ENCODE data around the gene SFPQ.
A peak's percentile ranks its signal among the peaks of the same experiment; 100 is the strongest.
"Not testable (repeated sequence)": the region's sequence is repeated elsewhere in the genome, so short reads cannot be mapped to it uniquely, and the experiment has no call there.

SFPQ gene, protein sequence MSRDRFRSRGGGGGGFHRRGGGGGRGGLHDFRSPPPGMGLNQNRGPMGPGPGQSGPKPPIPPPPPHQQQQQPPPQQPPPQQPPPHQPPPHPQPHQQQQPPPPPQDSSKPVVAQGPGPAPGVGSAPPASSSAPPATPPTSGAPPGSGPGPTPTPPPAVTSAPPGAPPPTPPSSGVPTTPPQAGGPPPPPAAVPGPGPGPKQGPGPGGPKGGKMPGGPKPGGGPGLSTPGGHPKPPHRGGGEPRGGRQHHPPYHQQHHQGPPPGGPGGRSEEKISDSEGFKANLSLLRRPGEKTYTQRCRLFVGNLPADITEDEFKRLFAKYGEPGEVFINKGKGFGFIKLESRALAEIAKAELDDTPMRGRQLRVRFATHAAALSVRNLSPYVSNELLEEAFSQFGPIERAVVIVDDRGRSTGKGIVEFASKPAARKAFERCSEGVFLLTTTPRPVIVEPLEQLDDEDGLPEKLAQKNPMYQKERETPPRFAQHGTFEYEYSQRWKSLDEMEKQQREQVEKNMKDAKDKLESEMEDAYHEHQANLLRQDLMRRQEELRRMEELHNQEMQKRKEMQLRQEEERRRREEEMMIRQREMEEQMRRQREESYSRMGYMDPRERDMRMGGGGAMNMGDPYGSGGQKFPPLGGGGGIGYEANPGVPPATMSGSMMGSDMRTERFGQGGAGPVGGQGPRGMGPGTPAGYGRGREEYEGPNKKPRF

DNA sequence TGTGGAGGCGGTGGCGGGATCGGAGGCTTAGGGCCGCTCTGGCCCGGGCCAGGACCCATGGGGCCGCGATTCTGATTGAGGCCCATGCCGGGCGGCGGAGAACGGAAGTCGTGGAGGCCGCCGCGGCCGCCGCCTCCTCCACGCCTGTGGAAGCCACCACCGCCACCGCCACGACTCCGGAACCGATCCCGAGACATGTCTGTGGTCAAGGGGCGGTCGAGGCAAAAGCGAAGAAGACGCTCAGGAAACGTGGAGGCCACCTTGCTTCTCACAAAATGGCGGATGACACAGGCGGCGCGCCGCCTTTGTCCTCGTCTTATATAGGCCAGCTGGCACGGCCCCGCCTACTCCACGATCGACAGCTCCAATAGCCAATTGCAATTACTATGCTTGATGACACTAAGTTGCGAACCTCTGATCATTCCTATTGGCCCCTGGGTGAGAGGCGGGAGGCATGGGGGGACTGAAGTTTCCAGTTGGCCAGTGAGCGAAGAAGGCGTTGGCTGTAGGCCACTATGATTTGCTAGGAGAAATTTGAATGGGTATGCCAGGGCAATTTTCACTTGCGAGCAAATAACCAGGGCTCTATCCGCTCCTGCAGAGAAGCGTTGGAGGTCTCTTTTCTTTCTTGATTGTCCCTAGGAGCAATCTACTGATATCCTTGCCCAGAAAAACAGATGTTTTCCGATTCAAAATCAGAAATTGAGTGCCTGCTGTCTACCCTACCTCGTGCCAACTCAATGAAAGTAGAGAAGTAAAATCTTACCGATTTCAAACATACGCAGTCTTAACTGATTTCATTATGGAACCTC, at the start of gene SFPQ:
TSS of gene SFPQ (minus strand) at position 293 of the 812 bp plus-strand sequence. CDS start at position 197, 96 bp downstream.
- peak; percentile 92 to 93 for DNase-seq (ENCODE audit: low read depth in 1 of 2, low spot score in 1 of 2)

DNA sequence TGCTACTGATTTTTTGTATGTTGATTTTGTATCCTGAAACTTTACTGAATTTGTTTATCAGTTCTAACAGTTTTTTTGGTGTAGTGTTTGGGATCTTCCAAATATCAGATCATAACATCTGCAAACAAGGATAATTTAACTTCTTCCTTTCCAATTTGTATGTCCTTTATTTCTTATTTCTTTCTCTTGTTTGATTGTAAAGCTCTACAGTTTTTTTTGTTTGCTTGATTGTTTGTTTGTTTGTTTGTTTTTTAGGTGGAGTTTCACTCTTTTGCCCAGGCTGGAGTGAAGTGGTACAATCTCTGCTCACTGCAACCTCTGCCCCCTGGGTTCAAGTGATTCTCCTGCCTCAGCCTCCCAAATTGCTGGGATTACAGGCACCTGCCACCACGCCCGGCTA, 43.8 kb upstream of the SFPQ start:
- not testable (repeated sequence) for DNase-seq (ENCODE audit: low read depth in 1 of 2, low spot score in 1 of 2)

DNA sequence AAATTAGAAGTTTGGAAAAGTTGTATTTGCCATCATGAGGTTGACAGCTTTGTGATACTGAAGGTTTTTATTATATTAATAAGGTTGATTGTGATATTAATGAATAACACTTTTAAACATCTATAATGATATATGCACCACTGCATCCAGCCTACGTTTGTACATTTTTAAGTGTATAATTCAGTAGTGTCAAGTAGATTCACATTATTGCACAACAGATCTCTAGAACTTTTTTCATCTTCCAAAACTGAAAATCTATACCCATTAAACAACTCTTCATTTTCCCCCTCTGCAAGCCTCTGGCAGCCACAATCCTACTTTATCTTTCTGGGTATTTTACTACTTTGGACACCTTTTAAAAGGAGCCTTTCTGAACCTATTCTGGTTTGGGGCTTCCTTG, 38.3 kb upstream of the SFPQ start:
- DNase-seq (ENCODE audit: low read depth in 1 of 2, low spot score in 1 of 2), result no peak

DNA sequence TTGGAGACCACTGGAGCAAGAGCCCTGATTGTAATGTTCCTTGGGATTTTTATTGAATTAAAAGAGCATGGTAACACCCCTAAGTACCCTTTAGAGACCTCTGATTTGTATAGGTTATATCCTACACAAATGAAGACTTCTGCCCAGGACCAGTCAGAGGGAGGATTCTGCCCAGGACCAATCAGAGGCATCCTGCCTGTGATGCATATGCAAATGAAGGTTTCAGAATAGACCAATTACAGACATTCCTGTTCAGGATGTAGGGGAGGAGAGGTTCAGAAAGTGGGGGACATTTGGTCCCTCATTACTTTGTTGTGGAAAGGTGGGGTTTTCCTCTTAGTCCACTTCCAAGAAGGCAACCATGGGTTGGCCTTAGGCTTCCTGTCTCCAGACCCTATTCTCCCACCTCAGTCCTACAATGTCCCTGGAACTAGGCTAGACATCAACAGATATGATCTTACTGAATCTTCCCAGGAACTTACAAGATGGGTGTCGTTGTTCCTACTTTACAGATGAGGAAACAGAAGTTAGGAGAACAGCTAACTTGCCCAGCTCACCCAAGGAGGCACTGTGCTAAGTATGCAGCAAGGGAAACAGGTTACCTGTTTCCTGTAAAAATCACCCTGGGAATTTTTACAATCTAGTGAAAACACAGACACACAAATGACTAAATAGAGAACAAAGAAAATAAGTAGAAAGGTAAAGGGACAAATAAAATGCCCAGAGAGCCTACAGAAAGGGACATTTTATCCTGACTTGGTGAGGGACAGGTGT, 36.8 kb upstream of the SFPQ start:
- DNase-seq (ENCODE audit: low read depth in 1 of 2, low spot score in 1 of 2), result no peak

DNA sequence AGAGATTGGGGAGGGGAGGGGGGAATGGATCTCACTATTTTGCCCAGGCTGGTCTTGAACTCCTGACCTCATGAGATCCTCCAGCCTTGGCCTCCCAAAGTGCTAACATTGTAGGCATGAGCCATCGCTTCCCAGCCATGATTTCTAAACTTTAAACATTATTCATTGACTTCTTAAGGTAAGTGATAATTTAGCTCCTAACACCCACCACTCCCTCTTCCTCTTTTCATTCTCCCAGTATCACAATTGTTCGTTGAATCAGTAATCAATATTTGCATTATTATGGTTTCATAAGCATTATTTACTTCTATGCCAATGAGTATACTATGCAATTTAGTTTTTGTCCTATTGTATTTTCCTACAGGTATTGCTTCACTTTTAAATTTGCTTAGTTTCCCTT, 33.6 kb upstream of the SFPQ start:
- no peak for DNase-seq (ENCODE audit: low read depth in 1 of 2, low spot score in 1 of 2)

DNA sequence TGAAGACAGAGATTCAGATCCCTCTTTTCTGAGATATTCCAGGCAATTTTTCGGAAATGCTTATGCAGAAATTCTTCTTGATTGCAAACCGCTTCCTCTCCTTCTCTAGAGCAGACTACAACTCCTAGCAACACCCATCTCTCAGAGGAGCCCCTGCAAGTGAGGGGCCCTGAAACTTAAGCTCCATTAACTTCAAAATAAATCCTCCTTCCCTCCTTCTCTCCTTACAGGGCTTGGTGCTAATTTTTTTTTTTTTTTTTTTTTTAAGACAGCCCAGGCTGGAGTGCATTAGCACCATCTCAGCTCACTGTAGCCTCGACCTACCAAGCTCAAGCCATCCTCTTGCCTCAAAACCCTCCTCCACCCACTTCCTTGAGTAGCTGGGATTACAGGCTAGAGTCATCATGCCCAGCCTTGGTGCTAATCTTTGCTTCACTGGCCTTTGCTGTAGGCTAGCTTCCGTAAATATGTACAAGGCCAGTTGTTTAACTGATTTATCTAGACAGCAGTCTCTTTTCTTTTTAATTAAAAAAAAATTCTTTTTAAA, 30.2 kb upstream of the SFPQ start:
- DNase-seq (ENCODE audit: low read depth in 1 of 2, low spot score in 1 of 2), result no peak

DNA sequence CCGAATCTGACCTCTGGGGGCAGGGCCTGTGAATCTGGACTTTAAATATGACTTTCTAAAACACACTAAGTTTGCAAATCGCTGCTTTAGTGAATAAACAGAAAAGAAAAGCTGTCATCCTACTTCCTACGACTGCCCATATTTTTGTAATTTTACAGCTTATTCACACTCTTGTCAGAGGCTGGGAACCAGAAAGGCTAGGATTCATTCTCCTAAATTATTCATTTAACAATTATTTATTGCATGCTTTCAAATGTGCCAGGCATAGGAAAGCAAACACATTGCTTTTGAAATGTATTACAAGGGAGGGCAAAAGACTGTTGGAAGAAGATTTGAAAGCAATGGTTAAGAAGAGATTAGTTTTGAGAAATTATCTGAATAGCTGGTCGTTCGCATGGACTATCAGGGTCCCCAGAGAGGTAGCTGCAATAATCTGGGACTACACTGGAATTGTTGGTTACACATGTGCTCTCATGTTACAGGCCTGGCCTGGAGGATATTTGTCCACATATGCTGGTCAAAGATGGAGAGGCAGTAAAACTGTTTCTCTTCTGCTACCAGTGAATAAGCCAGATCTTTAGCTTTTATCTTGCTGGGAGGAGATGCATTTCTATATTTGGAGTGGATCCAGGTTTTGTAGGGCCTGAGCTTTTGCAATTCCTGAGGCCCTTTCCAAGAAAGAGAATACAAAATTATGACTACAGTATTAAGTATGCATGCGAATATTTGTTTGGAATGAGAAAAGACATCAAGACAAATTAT, 29.6 kb upstream of the SFPQ start:
- no peak for DNase-seq (ENCODE audit: low read depth in 1 of 2, low spot score in 1 of 2)

DNA sequence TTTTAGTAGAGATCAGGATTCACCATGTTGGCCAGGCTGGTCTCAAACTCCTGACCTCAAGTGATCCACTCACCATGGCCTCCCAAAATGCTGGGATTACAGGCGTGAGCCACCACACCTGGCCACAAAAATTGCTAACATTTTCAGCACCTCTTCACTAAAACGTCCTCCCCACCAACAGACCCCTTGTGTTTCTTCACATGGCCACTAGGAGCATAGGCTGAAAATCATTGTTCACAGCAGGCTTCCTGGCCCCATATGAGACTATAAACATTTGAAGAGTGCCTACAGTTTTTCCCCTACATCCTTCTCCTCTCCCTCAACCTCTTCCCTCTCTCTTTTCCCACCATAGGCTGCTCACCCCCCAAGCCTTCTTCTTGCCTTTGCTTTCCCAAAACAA, 28.0 kb upstream of the SFPQ start:
- DNase-seq (ENCODE audit: low read depth in 1 of 2, low spot score in 1 of 2), result no peak

DNA sequence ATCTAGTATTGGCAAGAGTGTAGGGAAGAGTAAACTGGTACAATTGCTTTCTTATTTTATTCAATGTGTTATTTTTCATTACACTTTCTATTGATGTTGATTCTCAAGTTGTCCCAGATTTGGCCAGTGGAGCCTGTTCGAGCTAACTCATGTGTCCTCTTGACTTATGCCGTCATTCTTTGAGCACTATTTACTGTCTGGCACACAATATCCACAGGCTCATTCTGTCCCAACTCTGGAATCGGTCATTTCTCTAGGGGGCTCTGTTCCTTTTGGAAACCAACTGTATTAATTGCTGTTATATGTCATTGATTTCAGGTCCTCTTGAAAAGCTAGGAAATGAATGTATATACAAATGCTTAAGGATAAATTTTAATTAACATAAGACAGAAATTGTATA, 22.4 kb upstream of the SFPQ start:
- DNase-seq (ENCODE audit: low read depth in 1 of 2, low spot score in 1 of 2), result no peak

DNA sequence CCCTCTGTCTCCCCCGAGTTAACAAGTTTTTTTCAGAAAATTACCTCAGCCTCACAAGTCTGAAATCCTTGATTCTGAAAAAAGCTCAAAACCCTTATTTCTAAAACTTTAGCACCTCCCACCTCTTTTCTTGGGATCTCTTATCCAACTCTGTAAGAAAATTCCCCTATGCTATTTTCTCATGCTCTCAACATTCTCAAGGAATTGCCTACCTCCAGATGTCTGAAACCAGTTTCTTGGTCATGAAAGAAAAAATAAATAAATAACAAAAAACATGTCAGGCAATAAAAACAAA, 18.1 kb upstream of the SFPQ start:
- no peak for DNase-seq (ENCODE audit: low read depth in 1 of 2, low spot score in 1 of 2)

DNA sequence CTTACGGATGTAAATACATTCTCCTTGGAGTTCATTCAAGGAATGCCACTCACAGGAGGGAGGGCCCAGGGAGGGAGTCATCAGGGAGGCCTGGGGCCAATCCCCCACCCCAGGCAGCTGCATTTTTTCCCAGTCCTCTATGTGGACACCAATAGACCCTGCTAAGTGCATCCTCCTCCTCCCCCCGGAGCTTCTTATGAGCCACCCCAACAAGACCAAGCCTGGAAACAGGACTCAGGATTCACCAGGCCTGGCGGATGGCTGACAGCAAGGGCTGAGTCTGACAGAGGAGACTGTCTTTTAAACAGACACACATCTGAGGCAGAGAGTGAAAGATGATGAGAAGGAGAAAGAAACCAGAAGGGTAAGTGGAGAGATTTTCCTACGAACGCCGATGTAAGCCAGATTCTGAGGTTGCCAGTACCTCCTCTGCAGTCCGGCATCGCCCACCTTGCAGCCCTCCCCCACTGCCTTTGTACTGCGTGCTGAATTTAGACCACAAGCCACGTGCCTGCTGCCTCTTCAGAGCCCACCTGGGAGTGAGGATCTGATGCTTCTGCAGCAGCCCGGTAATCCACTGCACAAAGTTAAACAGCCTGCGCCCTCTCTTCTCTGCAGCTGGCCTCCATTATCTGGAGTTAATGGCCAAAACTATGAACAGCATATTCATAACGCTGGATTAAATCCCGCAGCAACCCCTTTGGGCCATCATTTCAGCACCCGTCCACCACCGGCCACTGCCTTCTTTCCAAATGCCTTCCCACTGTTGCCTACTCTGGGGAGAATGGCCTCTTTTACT, 17.6 kb upstream of the SFPQ start:
- DNase-seq (ENCODE audit: low read depth in 1 of 2, low spot score in 1 of 2), result no peak

DNA sequence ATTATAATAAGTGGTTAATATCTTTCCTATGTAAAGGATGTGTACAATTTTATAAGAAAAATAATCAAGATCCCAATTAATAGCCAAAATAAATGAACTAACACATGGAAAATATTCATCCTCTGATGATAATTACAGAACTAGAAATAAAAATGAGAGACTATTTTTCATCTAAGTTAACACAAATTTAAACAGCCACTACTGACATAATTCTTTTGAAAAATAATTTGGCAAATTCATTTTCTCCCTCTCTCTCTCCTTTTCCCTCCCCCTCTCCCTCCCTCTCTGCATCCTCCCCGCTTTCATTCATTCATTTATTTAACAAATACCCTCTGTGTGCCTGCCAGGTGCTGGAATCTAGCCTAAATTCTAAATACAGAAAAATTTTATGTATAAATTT, 10.3 kb upstream of the SFPQ start:
- DNase-seq (ENCODE audit: low read depth in 1 of 2, low spot score in 1 of 2), result no peak

DNA sequence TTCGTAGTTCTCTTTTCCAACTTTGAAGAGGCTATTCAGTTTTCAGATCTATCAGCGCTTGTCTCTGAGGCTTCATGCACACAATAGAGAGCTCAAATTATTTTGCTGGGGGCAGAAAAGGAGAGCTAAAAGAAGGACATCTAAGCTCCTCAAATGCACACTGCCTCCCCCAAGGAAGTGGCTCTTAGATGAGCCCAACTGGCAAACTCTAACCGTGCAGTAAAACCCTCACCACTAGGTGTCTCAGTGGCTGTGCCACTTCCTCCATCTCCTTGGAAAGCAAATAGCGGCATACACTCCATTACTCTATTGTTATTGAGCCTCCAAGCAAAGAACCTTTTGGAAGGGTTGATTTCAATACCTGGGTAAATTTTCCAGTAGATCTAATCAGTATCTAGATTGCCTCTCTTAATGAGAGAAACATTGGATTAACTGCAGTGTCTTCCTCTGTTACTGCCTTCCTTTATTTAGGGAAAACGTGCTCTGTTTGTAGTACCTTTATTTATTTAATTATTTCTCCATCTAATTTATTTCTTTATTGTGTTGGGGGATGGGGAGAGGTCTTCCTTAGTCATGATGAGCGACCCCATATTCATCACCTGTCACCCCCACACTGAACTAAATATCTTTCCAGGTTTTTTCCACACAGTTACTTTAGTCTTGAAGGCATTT, 9.2 kb upstream of the SFPQ start:
- peak; percentile 31 to 35 for DNase-seq (ENCODE audit: low read depth in 1 of 2, low spot score in 1 of 2)

DNA sequence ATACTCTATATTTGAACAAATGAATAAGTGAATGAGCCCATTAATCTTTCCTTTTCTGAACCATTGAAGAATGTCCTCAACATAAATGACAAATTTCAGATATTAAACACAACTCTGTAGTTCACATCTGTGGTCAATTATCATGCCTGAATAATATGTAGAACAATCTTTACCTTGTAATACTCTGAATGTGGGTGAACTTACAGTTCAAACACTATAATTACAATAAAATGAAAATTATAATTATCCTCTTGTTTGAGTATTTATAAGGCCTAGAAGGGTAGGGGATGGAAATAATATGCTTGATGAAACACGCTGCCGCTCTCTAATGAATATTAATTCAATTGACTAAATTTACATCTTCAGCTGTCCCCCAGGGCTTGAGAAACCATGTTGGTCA, 8.7 kb upstream of the SFPQ start:
- no peak for DNase-seq (ENCODE audit: low read depth in 1 of 2, low spot score in 1 of 2)

DNA sequence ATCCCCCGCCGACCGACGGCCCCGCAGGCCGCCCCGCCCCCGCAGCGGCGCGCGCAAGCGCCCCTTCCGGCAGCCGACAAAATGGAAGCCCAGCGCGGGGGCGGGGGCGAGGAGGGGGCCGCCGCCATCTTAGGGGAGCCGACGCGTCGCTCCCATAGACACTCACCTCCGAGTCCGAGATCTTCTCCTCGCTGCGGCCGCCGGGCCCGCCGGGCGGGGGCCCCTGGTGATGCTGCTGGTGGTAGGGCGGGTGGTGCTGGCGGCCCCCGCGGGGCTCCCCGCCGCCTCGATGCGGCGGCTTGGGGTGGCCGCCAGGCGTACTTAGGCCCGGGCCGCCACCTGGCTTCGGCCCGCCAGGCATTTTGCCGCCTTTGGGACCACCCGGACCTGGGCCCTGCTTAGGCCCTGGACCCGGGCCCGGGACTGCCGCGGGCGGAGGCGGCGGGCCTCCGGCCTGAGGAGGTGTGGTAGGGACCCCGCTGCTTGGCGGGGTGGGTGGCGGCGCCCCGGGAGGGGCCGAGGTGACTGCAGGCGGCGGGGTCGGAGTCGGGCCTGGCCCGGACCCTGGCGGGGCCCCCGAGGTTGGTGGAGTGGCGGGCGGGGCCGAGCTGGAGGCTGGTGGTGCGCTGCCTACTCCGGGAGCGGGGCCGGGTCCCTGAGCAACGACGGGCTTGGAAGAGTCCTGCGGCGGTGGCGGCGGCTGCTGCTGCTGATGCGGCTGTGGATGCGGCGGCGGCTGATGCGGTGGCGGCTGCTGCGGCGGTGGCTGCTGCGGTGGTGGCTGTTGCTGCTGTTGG, 691 bp downstream of the SFPQ start:
- peak; percentile 72 to 88 for DNase-seq (ENCODE audit: low read depth in 1 of 2, low spot score in 1 of 2)

DNA sequence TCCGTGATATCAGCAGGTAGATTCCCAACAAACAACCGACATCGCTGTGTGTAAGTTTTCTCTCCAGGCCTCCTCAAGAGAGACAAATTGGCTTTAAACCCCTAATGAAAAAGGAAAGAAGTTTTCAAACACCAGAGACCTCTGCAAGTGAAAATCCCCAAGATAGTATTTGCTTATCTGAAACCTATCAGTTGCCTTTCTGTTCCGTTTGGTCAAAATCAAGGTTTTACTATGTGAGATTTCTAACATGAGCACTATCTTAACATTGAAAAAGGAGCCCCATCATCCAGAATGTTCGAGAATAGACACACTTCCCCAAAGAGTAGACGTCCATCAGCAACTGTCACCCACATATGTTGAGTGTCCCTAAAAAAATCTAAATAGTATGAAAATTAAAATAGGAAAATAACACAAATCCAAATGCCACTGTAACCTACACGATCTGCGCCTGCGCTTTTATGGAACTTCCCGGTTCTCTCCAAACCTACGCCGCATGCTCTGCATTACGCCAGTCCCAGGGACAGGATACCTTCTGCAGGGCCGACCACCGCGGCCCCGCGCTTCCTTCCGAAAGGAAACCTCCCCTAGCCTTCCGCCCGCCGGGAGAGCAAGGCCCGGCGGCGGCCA, 1.4 kb downstream of the SFPQ start:
- DNase-seq (ENCODE audit: low read depth in 1 of 2, low spot score in 1 of 2), result no peak

DNA sequence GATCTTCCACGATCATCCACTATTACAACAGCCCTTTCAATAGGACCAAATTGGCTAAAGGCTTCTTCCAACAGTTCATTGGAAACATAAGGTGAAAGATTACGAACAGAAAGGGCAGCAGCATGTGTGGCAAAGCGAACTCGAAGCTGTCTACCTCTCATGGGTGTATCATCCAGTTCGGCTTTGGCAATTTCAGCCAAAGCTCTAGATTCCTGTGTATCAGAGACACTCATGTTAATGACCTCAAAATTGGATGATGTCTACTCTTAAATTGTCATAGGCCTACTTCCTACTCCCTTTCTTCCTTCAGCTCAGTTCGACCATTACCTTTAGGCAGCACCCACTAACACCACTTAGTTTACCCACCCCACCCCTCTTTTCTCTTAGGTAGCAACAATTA, 2.2 kb downstream of the SFPQ start:
- DNase-seq (ENCODE audit: low read depth in 1 of 2, low spot score in 1 of 2), result no peak

Measured in activated T-helper 1 cell treated with anti-CD3 and anti-CD28 coated beads, Interleukin-2, amount 50 U/mL, for 16 hours (primary cell).